Colonic mucosa (tissue), 4 donors: ENCODE measurements around the gene WNT7B. TPM values are rescaled to one million over a fixed set of nuclear protein-coding genes. Genes with fewer than 3 reads are reported as not detected.
A peak's percentile ranks its signal among the peaks of the same experiment; 100 is the strongest.

Experiments used
- DNase-seq: peaks from one replicate; pipeline ENCODE4 v3.0.0-alpha.2; 2020
- H3K27ac ChIP-seq: fragments of 200-600 bp; one replicate; pipeline ENCODE4 v1.8.0; 2021
- H3K27me3 ChIP-seq: fragments of 200-600 bp; one replicate; pipeline ENCODE4 v1.8.0; 2021
- H3K36me3 ChIP-seq: fragments of 200-600 bp; one replicate; pipeline ENCODE4 v1.8.0; 2021
- H3K4me1 ChIP-seq: fragments of 200-600 bp; one replicate; pipeline ENCODE4 v1.8.0; 2021; ENCODE audit warnings: mild to moderate bottlenecking
- H3K4me3 ChIP-seq: fragments of 200-600 bp; one replicate; pipeline ENCODE4 v1.8.0; 2021
- H3K9ac ChIP-seq, 2 donors: one replicate each; pipeline ENCODE4 v1.7.0; 2013; ENCODE audit warnings: control low read depth in 2 of 2, low read depth in 2 of 2, low read length in 2 of 2
- H3K9me3 ChIP-seq: fragments of 200-600 bp; one replicate; pipeline ENCODE4 v1.8.0; 2021
- CTCF ChIP-seq: fragments of 200-600 bp; IDR thresholded peaks from one replicate; pipeline ENCODE4 v1.8.0; 2022; ENCODE audit warnings: antibody characterized with exemption, mild to moderate bottlenecking
- intact Hi-C: fragments of 100-400 bp; cut with DNase I; formaldehyde crosslinking; loops from one replicate; pipeline ENCODE4 v1.14.1; 2022
- total RNA-seq, 2 donors: library from RNA; stranded (reverse); fragmentation: NEBNext Ultra II Directional in 1 of 2; extraction: Animal tissue kit (Norgen Biotek cat#: 25700) in 1 of 2; gene quantifications; one replicate each; pipeline ENCODE4 v1.2.1, GENCODE V29; 2021
- donor health status: healthy.
- donor health status: DM: no; HTN: no; CAD: no.
- donor health status: DM: no; HTN: no; CAD: no.

Gene WNT7B
- total RNA-seq, 2 donors from 2014 or later = 0.12 TPM; not detected in 1

GRCh38 chr22:45998638-45999378 is 21.8 kb upstream of the WNT7B start:
- Histone ChIP-seq H3K9ac (no peak overlapping the region), H3K4me3 (no peak overlapping the region), H3K4me1 (peaks cover 11% of the 10 kb centered on the region), H3K9me3 (no peaks in the 10 kb centered on the region), H3K27me3 (no peaks in the 10 kb centered on the region), H3K27ac (peak overlapping the region; percentile 69), H3K36me3 (no peaks in the 10 kb centered on the region)
- DNase-seq = no peak
- intact Hi-C loops = no loop called here
- no peak for TF ChIP-seq CTCF

- DNase-seq = no peak
- Histone ChIP-seq H3K4me3 (no peak overlapping the region), H3K27me3 (no peaks in the 10 kb centered on the region), H3K27ac (peak overlapping the region; percentile 69), H3K9me3 (no peaks in the 10 kb centered on the region), H3K9ac (peak overlapping the region; percentile 1 to 18), H3K36me3 (no peaks in the 10 kb centered on the region), H3K4me1 (peaks cover 11% of the 10 kb centered on the region)
- TF ChIP-seq CTCF = no peak
- intact Hi-C loops = no loop called here
These were observed 21.0 kb upstream of the WNT7B start for GRCh38 chr22:45997777-45998637.

- no peak for TF ChIP-seq CTCF
- Histone ChIP-seq H3K4me1 (peaks cover 11% of the 10 kb centered on the region), H3K36me3 (no peaks in the 10 kb centered on the region), H3K27ac (peak overlapping the region; percentile 69), H3K9ac (peak overlapping the region; percentile 51 to 53), H3K9me3 (no peaks in the 10 kb centered on the region), H3K27me3 (no peaks in the 10 kb centered on the region), H3K4me3 (no peak overlapping the region)
- peak; percentile 75 for DNase-seq
- intact Hi-C loops = no loop called here
These were observed 20.3 kb upstream of the WNT7B start for GRCh38 chr22:45997077-45997776.

GRCh38 chr22:45996241-45997076 is 19.5 kb upstream of the WNT7B start:
- Histone ChIP-seq H3K9me3 (no peaks in the 10 kb centered on the region), H3K4me1 (peaks cover 11% of the 10 kb centered on the region), H3K36me3 (no peaks in the 10 kb centered on the region), H3K27ac (peak overlapping the region; percentile 69), H3K4me3 (no peak overlapping the region), H3K9ac (peak overlapping the region in 1 of 2 donors; percentile 51), H3K27me3 (no peaks in the 10 kb centered on the region)
- TF ChIP-seq CTCF = no peak
- intact Hi-C loops = no loop called here
- DNase-seq = no peak
